Endothelial cell of umbilical vein (primary cell): ENCODE results near the gene FRRS1.

Experiments used
- EZH2 ChIP-seq: IDR thresholded peaks from 2 replicates; pipeline ENCODE4 v1.6.1; 2012; ENCODE audit warnings: borderline replicate concordance, low read depth, mild to moderate bottlenecking, moderate library complexity, low read length, inconsistent platforms; ENCODE audit not compliant: severe bottlenecking
- POLR2A ChIP-seq: IDR thresholded peaks from 2 replicates; pipeline ENCODE4 v1.6.1; 2012; ENCODE audit warnings: low read depth, mild to moderate bottlenecking, control low read depth, low read length
- TF ChIP-seq, protein P1 (sequence below), 2 donors: IDR thresholded peaks; 1 replicate in 1 of 2; 2 replicates in 1 of 2; pipeline ENCODE4 v1.5.1; 2011; ENCODE audit warnings: low read length in 2 of 2, mild to moderate bottlenecking in 2 of 2, moderate library complexity in 2 of 2, control low read depth in 1 of 2, inconsistent platforms in 1 of 2, low read depth in 1 of 2; ENCODE audit not compliant: insufficient read depth in 1 of 2; ENCODE audit errors: extremely low read depth in 1 of 2

DNA sequence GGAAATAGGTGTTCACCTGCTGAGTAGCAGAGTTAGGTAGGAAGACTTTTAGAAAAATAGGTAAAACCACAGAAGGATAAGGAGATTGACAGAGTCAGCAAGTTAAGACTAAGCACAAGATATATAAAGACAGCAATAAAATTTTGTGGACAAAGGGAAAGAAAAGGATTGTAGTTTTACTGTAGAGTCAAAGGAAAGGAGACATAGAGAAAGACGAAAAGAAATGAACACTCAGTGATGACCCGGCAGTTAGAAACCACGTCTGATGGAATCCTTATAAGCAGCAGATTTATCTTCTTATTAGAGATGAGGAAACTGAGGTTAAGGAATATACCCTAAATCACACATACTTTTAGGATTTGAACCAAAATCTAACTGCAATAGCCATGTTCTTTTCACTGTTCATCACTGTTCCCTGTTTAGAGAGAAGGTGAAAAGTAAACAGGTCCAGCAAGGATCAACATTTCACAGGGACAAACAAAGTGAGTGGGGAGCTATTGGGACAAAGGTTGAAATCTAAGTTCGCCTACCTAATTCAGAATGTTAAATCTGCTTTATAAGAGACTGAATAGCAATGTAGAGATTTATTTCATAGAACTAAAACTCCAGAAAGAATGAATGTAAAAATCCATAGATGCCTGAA is 6.8 kb downstream of the FRRS1 start:
- TF ChIP-seq, protein P1, sequence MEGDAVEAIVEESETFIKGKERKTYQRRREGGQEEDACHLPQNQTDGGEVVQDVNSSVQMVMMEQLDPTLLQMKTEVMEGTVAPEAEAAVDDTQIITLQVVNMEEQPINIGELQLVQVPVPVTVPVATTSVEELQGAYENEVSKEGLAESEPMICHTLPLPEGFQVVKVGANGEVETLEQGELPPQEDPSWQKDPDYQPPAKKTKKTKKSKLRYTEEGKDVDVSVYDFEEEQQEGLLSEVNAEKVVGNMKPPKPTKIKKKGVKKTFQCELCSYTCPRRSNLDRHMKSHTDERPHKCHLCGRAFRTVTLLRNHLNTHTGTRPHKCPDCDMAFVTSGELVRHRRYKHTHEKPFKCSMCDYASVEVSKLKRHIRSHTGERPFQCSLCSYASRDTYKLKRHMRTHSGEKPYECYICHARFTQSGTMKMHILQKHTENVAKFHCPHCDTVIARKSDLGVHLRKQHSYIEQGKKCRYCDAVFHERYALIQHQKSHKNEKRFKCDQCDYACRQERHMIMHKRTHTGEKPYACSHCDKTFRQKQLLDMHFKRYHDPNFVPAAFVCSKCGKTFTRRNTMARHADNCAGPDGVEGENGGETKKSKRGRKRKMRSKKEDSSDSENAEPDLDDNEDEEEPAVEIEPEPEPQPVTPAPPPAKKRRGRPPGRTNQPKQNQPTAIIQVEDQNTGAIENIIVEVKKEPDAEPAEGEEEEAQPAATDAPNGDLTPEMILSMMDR (IDR thresholded peaks at IDR 0.05; ENCODE audit: extremely low read depth in 1 of 2, insufficient read depth in 1 of 2, low read depth in 1 of 2, low read length in 2 of 2), result no peak
- TF ChIP-seq EZH2, result no peak
- TF ChIP-seq POLR2A, result no peak
